Progenitor cell of endocrine pancreas (in vitro differentiated cells): ENCODE data around the gene ITGBL1. TPM values are rescaled to one million over a fixed set of nuclear protein-coding genes. Genes with fewer than 3 reads are reported as not detected.

Experiments
- DNase-seq: peaks from one replicate; pipeline ENCODE4 v3.0.0; 2021; ENCODE audit warnings: low spot score; ENCODE audit not compliant: unreplicated experiment
- H3K27ac Mint-ChIP-seq: 2 replicates; pipeline ENCODE4 v1.8.0; 2021; ENCODE audit warnings: mild to moderate bottlenecking, moderate library complexity, mixed read lengths
- H3K27me3 Mint-ChIP-seq: 2 replicates; pipeline ENCODE4 v1.8.0; 2021; ENCODE audit warnings: mixed read lengths
- H3K36me3 Mint-ChIP-seq: 2 replicates; pipeline ENCODE4 v1.8.0; 2022; ENCODE audit warnings: mixed read lengths; ENCODE audit not compliant: insufficient read depth
- H3K4me1 Mint-ChIP-seq: 2 replicates; pipeline ENCODE4 v1.8.0; 2021; ENCODE audit warnings: low read depth, mixed read lengths
- H3K4me3 Mint-ChIP-seq: 2 replicates; pipeline ENCODE4 v1.8.0; 2021; ENCODE audit warnings: low read depth, mild to moderate bottlenecking, moderate library complexity, mixed read lengths
- H3K9me3 Mint-ChIP-seq: 2 replicates; pipeline ENCODE4 v1.8.0; 2021; ENCODE audit warnings: low read depth, mixed read lengths
- CTCF ChIP-seq: fragments of 200-600 bp; sonication (generic); IDR thresholded peaks from one replicate; pipeline ENCODE4 v1.5.0; 2021; ENCODE audit warnings: antibody characterized with exemption, mild to moderate bottlenecking; ENCODE audit not compliant: unreplicated experiment
- total RNA-seq: library from RNA; stranded (reverse); gene quantifications from 2 replicates; pipeline ENCODE4 v1.2.1, GENCODE V29; 2021

ITGBL1 gene
- total RNA-seq, 1 donor from 2014 or later = not detected

- no peak for DNase-seq
- H3K4me1 Mint-ChIP-seq = no peaks in the 10 kb centered on the region
- no peak for TF ChIP-seq CTCF
- no peaks in the 10 kb centered on the region for H3K9me3 Mint-ChIP-seq
- no peak overlapping the region for H3K27ac Mint-ChIP-seq
- no peaks in the 10 kb centered on the region for H3K36me3 Mint-ChIP-seq
- H3K27me3 Mint-ChIP-seq = no peaks in the 10 kb centered on the region
- H3K4me3 Mint-ChIP-seq = no peak overlapping the region
These were observed 275.5 kb downstream of the ITGBL1 start for GRCh38 chr13:101728021-101728420.

GRCh38 chr13:101728615-101729014 is 276.1 kb downstream of the ITGBL1 start:
- no peak overlapping the region for H3K4me3 Mint-ChIP-seq
- no peak for TF ChIP-seq CTCF
- H3K36me3 Mint-ChIP-seq = no peaks in the 10 kb centered on the region
- H3K4me1 Mint-ChIP-seq = no peaks in the 10 kb centered on the region
- no peaks in the 10 kb centered on the region for H3K27me3 Mint-ChIP-seq
- no peaks in the 10 kb centered on the region for H3K9me3 Mint-ChIP-seq
- no peak overlapping the region for H3K27ac Mint-ChIP-seq
- DNase-seq = no peak

- TF ChIP-seq CTCF = no peak
- no peak for DNase-seq
- Mint-ChIP-seq H3K4me3 (no peak overlapping the region), H3K4me1 (no peaks in the 10 kb centered on the region), H3K27me3 (no peaks in the 10 kb centered on the region), H3K36me3 (no peaks in the 10 kb centered on the region), H3K27ac (no peak overlapping the region), H3K9me3 (no peaks in the 10 kb centered on the region)
These were observed 278.0 kb downstream of the ITGBL1 start for GRCh38 chr13:101730420-101731000.

- H3K4me3 Mint-ChIP-seq = no peak overlapping the region
- H3K9me3 Mint-ChIP-seq = no peaks in the 10 kb centered on the region
- no peak for TF ChIP-seq CTCF
- H3K36me3 Mint-ChIP-seq = no peaks in the 10 kb centered on the region
- H3K4me1 Mint-ChIP-seq = no peaks in the 10 kb centered on the region
- DNase-seq = no peak
- H3K27me3 Mint-ChIP-seq = no peaks in the 10 kb centered on the region
- H3K27ac Mint-ChIP-seq = no peak overlapping the region
These were observed 284.1 kb downstream of the ITGBL1 start for GRCh38 chr13:101736566-101736965.

GRCh38 chr13:101738336-101738735 is 285.9 kb downstream of the ITGBL1 start:
- Mint-ChIP-seq H3K4me1 (no peaks in the 10 kb centered on the region), H3K27ac (no peak overlapping the region), H3K4me3 (no peak overlapping the region), H3K27me3 (no peaks in the 10 kb centered on the region), H3K9me3 (no peaks in the 10 kb centered on the region), H3K36me3 (no peaks in the 10 kb centered on the region)
- no peak for TF ChIP-seq CTCF
- no peak for DNase-seq
